Inflammatory macrophage treated with lipopolysaccharide for 1 hour (primary cell): ENCODE measurements around the gene SND1.
"Not testable (repeated sequence)": the region's sequence is repeated elsewhere in the genome, so short reads cannot be mapped to it uniquely, and the experiment has no call there.

Experiments used
- DNase-seq, 2 donors: peaks; one replicate each; pipeline ENCODE4 v3.0.0-alpha.2; 2020 to 2022

SND1 gene

GRCh38 chr7:128108641-128109423 is 456.8 kb downstream of the SND1 start:
- peak; percentile 76 to 86 for DNase-seq

GRCh38 chr7:128109424-128109969 is 457.5 kb downstream of the SND1 start:
- not testable (repeated sequence) for DNase-seq

- no peak for DNase-seq
Measured at GRCh38 chr7:128110641-128111364, 458.8 kb downstream of the SND1 start.

- no peak for DNase-seq
Measured at GRCh38 chr7:128112018-128112780, 460.2 kb downstream of the SND1 start.

- DNase-seq: no peak
Measured at GRCh38 chr7:128112781-128113221, 460.8 kb downstream of the SND1 start.

GRCh38 chr7:128113839-128114238 is 461.8 kb downstream of the SND1 start:
- DNase-seq: no peak

- DNase-seq: no peak
Measured at GRCh38 chr7:128114806-128115205, 462.8 kb downstream of the SND1 start.

GRCh38 chr7:128115336-128115820 is 463.4 kb downstream of the SND1 start:
- DNase-seq: no peak

- DNase-seq: no peak
Measured at GRCh38 chr7:128115821-128116723, 464.1 kb downstream of the SND1 start.

- no peak for DNase-seq
Measured at GRCh38 chr7:128116740-128117139, 464.7 kb downstream of the SND1 start.

GRCh38 chr7:128117691-128118090 is 465.7 kb downstream of the SND1 start:
- no peak for DNase-seq

GRCh38 chr7:128119036-128119435 is 467.0 kb downstream of the SND1 start:
- peak; percentile 35 to 44 for DNase-seq

- no peak for DNase-seq
Measured at GRCh38 chr7:128120116-128120515, 468.1 kb downstream of the SND1 start.

GRCh38 chr7:128120976-128121490 is 469.0 kb downstream of the SND1 start:
- DNase-seq: no peak

GRCh38 chr7:128121711-128122530 is 469.9 kb downstream of the SND1 start:
- peak; percentile 81 to 89 for DNase-seq

- DNase-seq: peak; percentile 45 to 49
Measured at GRCh38 chr7:128122576-128123290, 470.7 kb downstream of the SND1 start.

- DNase-seq: no peak
Measured at GRCh38 chr7:128123291-128124037, 471.5 kb downstream of the SND1 start.

- no peak for DNase-seq
Measured at GRCh38 chr7:128124786-128125185, 472.8 kb downstream of the SND1 start.

- peak; percentile 81 to 89 for DNase-seq
Measured at GRCh38 chr7:128125816-128126215, 473.8 kb downstream of the SND1 start.
